NB4 (cell line): ENCODE data around the gene BPTF.
A peak's percentile ranks its signal among the peaks of the same experiment; 100 is the strongest.
"Not testable (repeated sequence)": the region's sequence is repeated elsewhere in the genome, so short reads cannot be mapped to it uniquely, and the experiment has no call there.

Source experiments
- DNase-seq: peaks from one replicate; pipeline ENCODE4 v3.0.0; 2010; ENCODE audit warnings: low read depth
- H3K4me3 ChIP-seq: one replicate; pipeline ENCODE4 v1.5.1; 2011; ENCODE audit warnings: mild to moderate bottlenecking, low read depth, low read length, moderate library complexity
- MAX ChIP-seq: IDR thresholded peaks from 2 replicates; pipeline ENCODE4 v1.6.1; 2011; ENCODE audit warnings: low read depth, low read length
- MYC ChIP-seq: IDR thresholded peaks from 2 replicates; pipeline ENCODE4 v1.6.1; 2011; ENCODE audit warnings: low read depth, low read length
- POLR2A ChIP-seq: IDR thresholded peaks from 2 replicates; pipeline ENCODE4 v1.6.1; 2011; ENCODE audit warnings: mild to moderate bottlenecking; ENCODE audit not compliant: insufficient read length; ENCODE audit errors: extremely low read depth
- TF ChIP-seq, protein P1 (sequence below): IDR thresholded peaks from one replicate; pipeline ENCODE4 v1.5.1; 2012; ENCODE audit warnings: low read depth, low read length

BPTF gene

GRCh38 chr17:67801626-67802175, 23.6 kb upstream of the BPTF start:
- no peak overlapping the region for H3K4me3 ChIP-seq
- DNase-seq = no peak
- TF ChIP-seq POLR2A = no peak
- TF ChIP-seq, protein P1, sequence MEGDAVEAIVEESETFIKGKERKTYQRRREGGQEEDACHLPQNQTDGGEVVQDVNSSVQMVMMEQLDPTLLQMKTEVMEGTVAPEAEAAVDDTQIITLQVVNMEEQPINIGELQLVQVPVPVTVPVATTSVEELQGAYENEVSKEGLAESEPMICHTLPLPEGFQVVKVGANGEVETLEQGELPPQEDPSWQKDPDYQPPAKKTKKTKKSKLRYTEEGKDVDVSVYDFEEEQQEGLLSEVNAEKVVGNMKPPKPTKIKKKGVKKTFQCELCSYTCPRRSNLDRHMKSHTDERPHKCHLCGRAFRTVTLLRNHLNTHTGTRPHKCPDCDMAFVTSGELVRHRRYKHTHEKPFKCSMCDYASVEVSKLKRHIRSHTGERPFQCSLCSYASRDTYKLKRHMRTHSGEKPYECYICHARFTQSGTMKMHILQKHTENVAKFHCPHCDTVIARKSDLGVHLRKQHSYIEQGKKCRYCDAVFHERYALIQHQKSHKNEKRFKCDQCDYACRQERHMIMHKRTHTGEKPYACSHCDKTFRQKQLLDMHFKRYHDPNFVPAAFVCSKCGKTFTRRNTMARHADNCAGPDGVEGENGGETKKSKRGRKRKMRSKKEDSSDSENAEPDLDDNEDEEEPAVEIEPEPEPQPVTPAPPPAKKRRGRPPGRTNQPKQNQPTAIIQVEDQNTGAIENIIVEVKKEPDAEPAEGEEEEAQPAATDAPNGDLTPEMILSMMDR = peak; percentile 14

- DNase-seq = no peak
- no peak overlapping the region for H3K4me3 ChIP-seq
- no peak for TF ChIP-seq POLR2A
- TF ChIP-seq, protein P1 = no peak
These were observed 14.8 kb upstream of the BPTF start for GRCh38 chr17:67810464-67810863.

DNA sequence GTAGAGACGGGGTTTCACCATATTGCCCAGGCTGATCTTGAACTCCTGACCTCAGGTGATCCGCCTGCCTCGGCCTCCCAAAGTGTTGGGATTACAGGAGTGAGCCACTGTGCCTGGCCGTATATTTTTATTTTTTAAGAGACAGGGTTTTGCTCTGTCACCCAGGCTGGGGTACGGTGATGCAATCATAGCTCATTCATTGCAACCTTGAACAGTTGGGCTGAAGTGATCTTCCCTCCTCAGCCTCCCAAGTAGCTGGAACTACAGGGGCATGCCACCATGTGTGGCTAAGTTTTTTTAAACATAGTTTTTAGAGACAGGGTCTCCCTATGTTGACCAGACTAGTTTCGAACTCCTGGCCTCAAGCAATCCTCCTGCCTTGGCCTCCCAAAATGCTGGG, 12.9 kb upstream of the BPTF start:
- not testable (repeated sequence) for H3K4me3 ChIP-seq
- DNase-seq = peak; percentile 32

DNA sequence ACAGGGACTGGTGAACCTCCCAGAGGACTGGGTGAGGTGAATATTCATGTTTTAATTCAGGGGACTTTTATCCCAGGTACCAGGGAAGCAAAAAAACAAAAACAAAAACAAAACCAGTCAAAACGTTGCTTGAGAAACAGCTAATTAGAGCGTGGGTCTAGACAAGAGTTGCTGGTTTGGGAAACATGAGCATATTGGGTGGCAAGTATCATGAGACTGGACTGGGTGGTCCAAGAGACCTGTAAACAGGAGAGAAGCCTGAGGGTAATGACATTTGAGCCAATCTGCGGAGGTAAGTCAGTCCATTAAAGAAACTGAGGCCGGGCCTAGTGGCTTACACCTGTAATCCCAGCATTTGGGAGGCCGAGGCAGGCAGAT, 11.5 kb upstream of the BPTF start:
- TF ChIP-seq MYC (no peak), MAX (no peak), POLR2A (no peak)
- TF ChIP-seq, protein P1 = no peak
- H3K4me3 ChIP-seq = no peak overlapping the region
- DNase-seq = no peak

DNA sequence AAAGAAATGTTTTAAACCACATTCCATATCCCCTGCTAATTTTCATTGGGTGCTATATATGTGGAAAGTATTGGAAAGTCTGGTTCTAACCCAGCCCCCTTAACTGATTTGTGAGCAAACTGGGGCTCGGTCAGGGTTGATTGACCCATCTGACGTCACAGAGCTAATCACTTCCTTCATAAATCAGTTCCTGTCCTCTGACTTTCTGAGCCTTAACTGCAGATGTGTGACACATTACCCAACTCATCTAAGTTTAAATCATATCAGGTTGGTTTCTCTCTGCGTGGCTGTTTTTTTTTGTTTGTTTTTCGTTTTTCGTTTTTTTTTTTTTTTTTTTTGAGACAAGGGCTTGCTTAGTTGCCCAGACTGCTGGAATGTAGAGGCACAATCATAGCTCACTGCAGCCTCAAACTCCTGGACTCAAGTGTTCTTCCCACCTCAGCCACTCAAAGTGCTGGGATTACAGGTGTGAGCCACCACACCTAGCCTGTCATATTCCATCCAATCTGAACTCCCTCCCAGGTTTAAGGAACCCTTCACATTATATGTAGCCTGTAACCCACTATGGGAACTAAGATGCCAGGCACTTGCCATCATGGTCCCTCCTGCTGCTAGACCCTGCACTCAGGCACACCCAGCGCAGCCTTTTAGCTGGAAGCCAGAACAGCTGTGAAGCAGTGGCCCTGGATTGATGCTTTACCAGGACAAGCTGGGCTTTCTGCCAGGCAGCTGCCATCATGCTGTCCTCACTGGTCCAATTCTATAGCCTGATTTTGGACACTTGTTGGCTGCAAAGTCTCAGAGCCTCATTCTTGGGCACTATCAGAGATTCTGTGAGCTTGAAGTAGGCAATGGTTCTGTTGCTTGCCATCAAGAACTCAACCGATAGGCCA, 6.9 kb upstream of the BPTF start:
- no peak overlapping the region for H3K4me3 ChIP-seq
- DNase-seq = no peak
- TF ChIP-seq POLR2A (no peak), MAX (no peak), MYC (no peak)
- TF ChIP-seq, protein P1 = no peak

- no peak for DNase-seq
- TF ChIP-seq MAX = no peak
- H3K4me3 ChIP-seq = no peak overlapping the region
These were observed 5.6 kb upstream of the BPTF start for GRCh38 chr17:67819722-67820121.

GRCh38 chr17:67821871-67822367, 3.4 kb upstream of the BPTF start:
- H3K4me3 ChIP-seq = no peak overlapping the region
- no peak for DNase-seq
- TF ChIP-seq, protein P1 = no peak
- TF ChIP-seq POLR2A (no peak), MAX (no peak), MYC (no peak)

DNA sequence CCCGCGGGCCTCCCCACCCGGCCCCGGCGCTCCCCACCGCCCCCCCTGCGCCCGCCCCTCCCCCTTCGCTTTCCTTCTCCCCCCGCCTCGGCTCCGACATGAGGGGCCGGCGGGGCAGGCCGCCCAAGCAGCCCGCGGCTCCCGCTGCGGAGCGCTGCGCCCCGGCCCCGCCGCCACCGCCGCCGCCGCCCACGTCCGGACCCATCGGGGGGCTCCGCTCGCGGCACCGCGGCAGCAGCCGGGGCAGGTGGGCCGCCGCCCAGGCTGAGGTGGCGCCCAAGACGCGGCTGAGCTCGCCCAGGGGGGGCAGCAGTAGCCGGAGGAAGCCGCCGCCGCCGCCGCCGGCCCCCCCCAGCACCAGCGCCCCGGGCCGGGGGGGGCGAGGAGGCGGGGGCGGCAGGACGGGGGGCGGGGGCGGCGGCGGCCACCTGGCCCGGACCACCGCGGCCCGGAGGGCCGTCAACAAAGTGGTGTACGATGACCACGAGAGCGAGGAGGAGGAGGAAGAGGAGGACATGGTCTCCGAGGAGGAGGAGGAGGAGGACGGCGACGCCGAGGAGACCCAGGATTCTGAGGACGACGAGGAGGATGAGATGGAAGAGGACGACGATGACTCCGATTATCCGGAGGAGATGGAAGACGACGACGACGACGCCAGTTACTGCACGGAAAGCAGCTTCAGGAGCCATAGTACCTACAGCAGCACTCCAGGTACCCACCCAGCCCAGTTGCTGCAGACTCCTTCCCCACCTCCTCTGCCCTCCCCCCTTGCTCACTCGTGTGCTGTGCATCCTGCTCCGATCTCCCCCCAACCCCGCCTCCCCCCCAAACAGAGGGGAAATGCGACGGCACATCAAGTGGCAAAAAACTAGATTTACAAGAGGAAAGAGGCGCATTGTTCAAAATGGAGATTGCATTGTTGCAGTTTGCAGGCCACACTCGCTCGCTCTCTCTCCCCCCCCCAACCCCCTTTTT, 611 bp downstream of the BPTF start:
- H3K4me3 ChIP-seq = peak overlapping the region; percentile 93
- DNase-seq = peak; percentile 68
